GM19240 (cell line): ENCODE results near the gene B4GALT1.

Source experiments
- DNase-seq: peaks from one replicate; pipeline ENCODE4 v3.0.0; 2011; ENCODE audit warnings: low spot score; ENCODE audit not compliant: insufficient read length

Gene B4GALT1, protein sequence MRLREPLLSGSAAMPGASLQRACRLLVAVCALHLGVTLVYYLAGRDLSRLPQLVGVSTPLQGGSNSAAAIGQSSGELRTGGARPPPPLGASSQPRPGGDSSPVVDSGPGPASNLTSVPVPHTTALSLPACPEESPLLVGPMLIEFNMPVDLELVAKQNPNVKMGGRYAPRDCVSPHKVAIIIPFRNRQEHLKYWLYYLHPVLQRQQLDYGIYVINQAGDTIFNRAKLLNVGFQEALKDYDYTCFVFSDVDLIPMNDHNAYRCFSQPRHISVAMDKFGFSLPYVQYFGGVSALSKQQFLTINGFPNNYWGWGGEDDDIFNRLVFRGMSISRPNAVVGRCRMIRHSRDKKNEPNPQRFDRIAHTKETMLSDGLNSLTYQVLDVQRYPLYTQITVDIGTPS

DNA sequence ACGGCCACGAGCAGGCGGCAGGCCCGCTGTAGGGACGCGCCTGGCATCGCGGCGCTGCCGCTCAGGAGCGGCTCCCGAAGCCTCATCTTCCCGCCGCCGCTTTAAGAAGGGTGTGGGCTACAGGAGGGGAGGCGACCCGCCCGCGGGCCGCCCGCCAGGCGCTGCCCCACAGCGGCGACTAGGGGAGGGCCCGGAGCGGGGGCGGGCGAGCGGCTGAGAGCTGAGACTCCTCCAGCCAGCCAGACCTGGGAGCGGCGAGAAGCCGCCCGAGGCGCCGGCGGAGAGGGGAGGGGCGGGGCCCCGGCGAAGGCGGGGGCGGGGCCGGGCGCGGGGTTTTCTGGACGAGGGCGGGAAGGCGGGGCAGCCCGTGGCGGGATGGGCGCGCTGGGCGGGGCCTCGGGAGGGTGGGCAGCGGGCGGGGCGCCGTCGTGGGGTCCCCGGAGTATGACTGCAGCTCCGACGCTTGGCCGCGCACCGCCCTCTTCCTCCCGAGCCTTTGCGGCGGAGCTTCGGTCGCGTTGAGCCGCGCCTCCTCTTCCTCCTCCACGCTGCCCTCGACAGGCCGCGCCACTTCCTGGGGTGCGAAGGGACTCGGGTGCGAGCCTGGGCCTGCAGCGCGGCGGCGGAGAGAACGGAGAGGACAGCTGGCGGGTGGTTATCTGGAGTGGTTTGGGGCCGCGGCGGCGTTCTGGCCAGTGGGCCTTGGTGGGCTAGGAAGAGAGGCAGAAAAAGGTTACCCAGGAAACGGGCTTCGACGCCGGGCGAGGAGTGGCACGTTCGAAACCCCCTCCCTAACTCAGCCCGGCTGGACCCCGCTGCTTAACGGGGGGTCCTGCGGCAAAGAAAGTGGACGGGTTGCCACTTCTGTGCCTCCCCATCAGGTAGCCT lies at the start of gene B4GALT1:
B4GALT1 (minus strand) TSS at position 253 of the 888 bp plus-strand sequence; CDS start at position 86, 167 bp downstream.
- DNase-seq = peak; percentile 67

DNA sequence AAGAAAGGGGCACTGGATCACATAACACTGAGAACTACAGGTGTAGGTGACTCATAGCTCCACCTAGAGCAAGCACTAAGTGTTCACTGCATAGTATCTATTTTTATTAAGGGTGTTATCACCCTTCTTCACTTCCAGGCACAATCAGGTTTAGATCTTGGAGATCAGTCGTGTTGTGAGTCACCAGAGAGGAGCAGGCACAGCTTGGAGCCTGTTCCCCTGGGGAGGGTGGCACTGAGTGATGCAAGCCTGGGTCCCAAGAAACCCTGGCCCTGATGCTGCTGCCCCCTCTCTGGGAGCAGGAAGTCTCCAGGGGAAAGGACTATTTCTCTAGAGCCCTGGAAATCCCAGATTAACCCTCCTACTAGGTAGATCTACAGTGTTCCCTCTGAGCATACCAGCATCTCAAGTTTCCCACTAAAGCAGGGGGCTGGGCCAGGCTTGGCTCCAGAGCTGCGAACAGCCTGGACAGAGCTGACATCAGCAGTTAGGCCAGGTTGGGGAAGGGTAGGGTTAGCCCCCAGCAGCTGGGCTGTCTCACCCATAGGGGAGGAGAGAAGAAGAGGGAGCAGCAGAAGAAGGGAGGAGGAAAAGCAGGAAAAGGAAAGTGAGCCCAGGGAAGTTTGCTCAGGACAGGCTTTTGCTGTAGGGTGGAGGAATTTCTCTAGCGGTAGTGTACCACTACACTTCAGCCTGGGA lies 44.7 kb upstream of the B4GALT1 start:
- DNase-seq = no peak

DNA sequence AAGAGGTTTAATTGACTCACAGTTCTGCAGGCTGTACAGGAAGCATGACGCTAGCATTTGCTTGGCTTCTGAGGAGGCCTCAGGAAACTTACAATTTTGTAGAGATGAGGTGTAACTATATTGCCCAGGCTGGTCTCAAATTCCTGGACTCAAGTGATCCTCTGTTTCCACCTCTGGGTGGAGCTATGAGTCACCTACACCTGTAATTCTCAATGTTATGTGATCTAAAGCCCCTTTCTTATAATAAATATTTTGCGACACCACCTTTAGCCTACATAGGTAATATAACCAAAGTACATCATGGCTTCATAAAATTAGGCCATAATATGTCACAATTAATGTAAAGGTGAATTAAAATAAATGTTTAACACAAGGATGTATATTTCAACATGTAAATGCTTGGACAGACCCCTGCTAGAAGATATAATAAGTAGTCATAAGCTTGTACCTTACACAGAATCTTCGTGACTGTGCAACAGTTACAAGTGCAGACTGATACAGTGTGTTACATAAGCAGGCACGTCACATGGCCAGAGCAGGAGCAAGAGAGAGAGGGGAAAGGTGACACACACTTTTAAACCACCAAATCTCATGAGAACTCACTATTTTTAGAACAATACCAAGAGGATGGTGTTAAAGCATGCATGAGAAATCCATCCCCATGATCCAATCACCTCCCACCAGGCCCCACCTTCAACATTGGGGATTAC lies 43.0 kb upstream of the B4GALT1 start:
- no peak for DNase-seq

DNA sequence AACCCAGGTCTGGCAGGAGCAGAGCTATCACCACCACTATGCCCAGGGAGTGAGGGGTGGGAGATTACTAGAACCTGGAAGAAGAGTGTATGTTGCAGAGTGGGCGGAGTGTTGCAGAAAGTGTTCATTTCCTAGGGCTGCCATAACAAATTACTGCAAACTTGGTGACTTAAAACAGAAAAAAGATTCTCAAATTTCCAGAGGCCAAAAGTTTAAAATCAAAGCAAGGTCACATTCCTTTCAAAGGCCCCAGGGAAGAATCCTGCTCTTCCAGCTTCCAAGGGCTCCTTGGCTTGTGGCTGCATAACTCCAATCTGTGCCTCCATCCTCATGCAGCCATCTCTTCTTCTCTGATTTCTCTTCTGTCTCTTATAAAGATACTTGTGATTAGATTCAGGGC lies 42.3 kb upstream of the B4GALT1 start:
- DNase-seq = no peak

DNA sequence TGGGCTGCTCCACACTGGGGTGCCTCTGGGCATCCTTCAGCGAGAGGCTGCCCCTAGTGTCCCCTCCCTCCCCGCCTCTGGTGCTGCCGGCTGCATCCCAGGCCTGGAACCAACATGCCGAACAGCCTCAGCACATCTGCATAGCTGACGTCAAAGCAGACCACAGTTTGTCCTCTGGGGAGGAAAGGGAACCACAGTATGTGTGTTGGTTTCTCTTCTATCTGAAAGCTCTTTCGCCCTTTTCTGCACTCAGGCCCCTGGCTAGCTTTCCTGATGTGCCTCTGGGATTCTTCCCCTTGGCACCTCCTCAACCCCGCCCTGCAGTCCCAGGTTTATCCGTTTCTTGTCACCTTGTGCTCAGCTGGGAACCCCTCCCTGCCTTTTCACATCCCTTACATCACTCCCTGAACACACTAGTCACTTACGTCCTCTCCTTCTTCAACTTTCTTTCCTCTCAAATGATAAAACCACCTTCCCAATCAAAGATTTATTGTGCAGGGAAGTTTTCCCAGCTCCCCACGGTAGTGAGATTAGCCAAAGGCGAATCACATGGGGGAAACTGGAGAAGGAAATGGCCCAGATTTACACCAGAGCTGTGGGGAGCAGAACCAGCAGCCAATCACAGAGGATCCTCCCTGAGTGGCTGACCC lies 35.5 kb upstream of the B4GALT1 start:
- peak; percentile 46 for DNase-seq

DNA sequence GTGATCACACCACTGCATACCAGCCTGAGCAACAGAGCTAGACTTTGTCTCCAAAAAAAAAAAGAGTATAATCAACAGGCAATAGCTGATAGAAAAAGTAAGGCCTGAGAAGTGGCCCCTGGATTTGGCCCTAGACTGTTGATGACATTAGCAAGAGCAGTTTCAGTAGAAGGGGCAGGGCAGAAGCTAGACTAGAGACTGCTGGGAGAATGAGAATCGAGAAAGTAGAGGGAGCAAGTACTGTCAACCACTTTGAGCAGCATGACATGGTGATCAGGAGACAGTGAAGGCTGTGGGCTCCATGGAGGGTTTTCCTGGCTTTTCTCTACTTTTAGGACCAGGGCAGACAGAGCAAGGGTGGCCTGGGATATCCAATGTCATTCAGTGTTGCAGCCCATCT lies 34.9 kb upstream of the B4GALT1 start:
- no peak for DNase-seq

DNA sequence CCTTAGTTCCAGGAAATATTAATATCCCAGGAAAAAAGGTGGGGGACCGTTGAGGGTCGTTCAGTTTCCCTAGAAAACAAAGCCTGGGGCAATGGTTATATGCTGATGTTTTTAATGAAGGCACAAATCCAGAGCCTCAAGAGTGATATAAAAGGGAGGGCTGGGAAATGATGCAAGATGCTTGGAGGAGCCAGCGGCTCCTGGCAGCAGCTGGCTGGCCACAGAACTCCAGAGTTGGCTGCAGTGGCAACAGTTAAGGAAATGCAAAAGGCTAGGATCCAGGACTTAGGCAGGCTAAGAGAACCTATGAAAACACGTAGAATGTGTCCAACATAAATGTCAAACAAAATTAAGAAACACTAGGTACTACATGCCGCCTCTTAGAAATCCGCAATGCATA lies 31.0 kb upstream of the B4GALT1 start:
- no peak for DNase-seq

DNA sequence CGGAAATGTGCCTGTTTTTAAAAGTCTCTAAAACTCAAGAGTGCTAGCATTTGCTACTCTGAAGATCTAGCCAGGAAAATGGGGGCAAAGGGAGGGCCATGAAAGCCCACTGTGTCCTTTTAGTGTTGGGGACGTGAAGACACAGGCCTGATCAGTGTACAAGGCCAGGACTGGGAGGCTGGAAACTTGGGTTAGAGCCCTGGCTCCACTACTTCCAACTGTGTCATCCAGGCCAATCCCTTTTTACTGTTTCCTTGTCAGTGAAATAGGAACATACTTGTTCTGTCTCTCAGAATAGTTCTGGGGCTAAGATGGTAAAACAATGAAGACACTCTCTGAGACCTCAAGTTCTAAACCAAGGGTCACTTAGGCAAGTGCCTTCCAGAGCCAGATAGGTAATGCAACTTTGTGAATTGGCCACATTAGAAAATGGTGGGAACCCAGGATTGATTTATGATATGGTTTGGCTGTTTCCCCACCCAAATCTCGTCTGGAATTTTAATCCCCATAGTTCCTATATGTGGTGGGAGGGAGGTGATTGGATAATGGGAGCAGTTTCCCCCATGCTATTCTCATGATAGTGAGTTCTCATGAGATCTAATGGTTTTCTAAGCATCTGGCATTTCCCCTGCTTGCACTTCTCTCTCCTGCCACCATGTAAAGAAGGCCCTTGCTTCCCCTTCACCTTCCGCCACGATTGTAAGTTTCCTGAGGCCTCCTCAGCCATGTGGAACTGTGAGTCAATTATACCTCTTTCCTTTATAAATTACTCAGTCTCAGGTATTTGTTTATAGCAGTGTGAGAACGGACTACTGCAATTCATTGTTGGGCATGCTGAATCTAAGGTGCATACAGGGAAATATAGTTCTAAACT lies 30.4 kb upstream of the B4GALT1 start:
- no peak for DNase-seq

DNA sequence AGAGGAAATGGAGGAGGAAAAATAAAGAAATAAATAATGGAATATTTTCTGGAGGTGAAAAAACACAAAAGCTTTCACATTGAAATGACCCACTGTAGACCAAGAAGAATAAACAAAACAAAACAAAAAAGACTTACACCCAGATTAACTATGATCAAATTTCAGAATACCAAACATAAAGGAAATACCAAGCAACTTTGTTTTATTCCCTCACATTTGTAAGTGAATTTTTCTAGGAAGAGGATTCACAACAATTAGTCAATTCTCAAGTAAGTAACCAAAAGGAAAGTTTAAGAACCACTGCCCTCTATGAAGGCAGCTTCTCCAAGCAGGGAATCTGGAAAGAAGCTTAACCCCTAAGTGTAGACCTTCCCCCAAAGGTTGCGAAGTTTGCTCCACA lies 29.6 kb upstream of the B4GALT1 start:
- no peak for DNase-seq

DNA sequence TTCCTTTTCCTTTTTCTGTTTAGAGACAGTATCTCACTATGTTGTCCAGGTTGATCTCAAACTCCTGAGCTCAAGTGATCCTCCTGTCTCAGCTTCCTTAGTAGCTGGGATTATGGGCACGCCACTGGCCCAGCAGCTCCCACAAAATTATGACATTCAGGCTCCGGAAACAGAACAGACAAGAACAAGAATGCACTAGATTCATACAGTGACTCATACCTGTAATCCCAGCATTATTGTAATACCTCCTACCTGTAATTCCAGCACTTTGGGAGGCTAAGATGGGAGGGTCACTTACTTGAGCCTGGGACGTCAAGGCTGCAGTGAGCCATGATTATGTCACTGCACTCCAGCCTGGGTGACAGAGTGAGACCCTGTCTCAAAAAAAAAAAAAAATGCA lies 26.7 kb upstream of the B4GALT1 start:
- no peak for DNase-seq

DNA sequence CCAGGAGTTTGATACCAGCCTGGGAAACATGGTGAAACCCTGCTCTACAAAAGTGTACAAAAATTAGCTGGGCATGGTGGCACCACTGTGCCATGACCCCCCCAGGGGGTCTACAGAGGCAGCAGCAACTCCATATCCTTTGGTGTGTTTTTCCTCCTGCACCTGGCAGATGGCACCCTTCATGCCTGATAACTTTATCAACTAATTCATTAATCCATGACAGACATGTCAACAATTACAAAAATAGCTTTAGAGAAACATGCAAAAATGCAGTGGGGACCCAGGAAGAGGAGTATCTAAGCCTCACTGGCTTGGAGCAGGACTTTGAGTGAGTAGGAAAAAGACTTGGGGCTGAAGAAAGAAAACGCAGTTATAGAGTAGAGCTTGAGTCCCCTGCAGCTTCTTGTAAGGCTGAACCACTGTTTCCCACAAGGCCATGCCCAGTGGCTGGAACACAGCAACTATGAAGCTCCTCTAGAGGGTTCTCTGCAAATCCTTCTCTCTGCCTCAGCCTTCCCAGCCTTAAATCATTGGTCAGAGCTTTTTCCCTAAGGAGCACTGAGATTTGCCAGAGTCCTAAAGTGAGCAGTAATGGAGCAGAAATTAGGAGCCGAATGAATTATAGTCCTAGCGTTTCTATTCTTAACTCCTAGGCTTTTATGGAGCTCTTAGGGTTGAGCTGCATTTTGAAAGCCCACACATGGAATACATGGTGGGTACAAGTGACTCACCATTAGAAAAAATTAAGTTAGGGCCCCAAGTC lies 25.5 kb upstream of the B4GALT1 start:
- DNase-seq = no peak

DNA sequence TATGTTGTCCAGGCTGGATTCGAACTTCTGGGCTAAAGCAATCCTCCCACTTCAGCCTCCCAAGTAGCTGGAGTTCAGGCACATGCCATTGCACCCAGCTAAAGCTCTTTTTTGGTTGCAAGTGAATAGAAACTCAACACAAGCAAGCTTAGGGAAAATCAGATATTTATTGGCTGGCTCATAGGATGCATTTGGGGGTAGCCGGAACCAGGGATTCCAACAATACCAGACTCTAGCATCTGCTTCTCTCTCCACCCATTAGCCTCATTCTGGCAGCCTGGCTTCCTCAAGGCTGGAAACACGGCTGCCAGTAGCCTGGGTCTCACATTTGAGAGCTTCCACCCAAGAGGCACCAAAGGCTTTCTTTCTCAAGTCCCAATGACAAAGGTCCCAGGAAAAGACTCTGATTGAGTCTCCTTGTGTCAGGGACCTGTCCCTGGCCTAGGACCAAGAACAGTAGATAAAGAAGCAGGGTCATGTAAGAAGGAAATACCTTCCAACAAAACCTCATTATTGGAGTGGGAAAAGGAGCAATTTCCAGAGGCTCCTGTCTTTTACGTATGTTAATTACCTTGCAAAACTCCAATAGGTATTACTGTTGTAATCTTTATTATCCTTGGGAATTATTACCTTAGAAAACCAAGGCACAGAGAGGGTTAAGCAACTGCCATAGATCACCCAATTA lies 23.0 kb upstream of the B4GALT1 start:
- DNase-seq = no peak

DNA sequence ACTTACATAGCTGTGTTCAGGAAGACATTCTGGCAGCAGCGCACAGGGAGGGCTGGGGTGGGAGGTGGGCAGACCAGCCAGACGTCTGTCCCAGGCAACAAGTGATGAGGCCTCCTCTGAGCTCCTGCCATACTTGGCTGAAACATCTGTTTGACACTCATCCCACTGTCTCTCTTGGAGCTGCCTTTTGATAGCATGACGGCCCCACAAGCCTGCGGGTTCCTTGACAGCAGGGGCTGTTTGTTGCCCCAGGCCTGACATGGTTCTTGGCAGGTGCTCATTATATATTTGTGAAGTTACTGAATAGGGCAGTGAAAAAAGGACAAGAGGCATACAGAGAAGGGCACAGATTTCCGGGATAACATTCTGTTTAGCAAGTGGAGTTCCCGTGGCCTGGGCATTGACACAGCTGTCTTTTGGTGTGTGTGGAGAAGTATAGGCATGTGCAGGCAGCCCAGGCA lies 22.2 kb upstream of the B4GALT1 start:
- DNase-seq = no peak

DNA sequence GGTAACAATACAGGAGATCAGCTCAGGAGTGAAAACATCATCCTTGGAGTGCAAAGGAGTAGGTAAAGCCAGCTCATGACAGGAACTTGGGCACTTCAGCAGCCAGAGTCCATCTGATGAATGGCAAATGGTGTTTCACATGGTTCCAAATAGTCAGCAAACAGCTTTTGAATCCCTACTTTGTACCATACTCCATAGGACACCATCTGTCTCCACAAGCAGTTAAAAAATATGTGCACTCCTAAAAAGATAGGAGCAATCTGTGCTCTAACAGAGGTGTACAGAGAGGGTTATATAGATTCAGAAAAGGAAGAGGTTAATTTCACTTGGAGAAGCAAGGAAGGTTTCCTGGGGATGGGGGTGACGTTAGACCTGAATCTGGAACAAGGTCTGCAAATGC lies 21.6 kb upstream of the B4GALT1 start:
- DNase-seq = no peak

DNA sequence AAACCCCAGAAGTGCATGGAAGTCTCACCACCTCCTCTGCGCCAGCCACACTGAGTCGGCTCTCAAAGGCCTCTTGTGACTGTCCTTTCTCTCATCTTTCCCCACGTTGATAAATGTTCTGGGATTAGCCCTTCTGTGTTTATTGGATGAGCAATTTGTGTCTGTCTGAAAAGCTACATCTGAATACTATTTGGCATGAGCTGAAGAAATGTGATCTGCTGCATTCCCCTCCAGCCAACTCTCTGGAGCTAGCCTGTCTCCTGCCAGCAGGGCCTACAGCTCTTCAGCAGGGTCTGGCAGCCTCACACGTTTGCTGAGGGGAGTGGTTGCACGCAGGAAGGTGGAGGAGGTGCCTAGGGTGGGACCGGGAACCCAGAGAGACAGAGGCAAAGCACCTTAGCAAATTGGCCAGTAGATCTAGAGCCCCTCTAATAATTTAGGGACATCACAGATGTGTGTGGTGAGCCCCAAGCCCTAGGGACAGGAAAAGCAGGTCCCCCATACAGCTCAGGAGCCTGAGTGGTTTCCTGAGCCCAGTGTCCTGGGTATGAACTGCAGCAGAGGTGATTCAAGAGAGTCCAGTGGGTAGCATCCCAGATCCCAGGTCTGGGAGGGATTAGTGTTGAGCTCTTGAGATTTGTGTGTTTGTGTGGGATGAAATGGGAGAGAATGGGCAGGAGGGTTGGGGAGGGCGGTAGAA lies 20.5 kb upstream of the B4GALT1 start:
- no peak for DNase-seq

DNA sequence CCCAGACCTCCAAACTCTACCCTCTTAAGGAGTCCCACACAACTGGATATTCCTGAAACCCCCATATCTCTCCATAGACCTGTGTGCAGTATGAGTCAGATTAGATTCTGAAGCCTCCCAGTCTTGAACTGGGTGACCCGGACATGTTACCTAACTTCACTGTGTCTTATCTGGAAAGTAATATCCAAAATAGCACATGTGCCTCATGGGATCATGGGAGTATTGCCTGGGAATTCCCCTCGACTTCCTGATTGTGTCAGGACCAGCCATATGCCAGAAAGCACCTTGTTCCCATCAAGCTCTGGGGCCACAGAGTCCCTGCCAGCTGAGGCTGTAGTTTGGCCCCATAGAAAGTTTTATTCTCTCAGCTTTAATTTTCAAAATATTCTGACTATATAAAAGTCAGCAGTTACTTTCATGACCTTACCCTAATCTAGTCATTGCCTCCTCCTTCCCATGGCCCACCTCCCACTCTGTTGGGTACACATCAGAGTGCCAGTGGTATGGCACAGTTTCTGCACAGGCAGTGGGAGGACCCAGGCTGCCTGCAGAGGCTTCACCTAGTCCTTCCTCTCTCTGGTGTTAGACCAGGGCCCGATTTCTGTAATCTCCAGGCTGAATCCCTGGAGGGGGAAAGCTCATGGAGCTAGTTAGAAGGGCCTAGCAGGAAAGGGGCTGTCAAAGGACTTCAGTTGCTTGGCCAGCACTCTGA lies 19.5 kb upstream of the B4GALT1 start:
- no peak for DNase-seq

DNA sequence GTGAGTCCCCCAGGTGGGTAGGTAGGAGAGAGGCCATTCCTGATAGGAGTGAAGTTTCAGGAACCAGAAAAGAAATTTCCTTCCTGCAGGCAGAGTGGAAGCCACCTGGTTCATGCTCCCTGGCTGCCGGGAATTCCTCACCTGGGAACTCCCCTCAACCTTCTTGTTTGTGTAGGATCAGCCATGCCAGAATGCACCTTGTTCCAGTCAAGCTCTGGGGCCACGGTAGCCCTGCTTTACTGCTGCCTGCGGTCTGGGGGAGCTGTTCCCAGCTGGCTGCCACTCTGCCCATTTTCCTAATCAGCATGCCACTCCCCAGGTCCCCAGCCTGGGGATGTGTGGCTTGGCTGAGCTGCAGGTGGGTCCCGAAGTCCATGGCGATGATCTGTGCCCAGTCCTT lies 18.7 kb upstream of the B4GALT1 start:
- DNase-seq = no peak
